ENCODE results near the gene CYP19A1.
"Not testable (repeated sequence)": the region's sequence is repeated elsewhere in the genome, so short reads cannot be mapped to it uniquely, and the experiment has no call there.

CYP19A1 gene

DNA sequence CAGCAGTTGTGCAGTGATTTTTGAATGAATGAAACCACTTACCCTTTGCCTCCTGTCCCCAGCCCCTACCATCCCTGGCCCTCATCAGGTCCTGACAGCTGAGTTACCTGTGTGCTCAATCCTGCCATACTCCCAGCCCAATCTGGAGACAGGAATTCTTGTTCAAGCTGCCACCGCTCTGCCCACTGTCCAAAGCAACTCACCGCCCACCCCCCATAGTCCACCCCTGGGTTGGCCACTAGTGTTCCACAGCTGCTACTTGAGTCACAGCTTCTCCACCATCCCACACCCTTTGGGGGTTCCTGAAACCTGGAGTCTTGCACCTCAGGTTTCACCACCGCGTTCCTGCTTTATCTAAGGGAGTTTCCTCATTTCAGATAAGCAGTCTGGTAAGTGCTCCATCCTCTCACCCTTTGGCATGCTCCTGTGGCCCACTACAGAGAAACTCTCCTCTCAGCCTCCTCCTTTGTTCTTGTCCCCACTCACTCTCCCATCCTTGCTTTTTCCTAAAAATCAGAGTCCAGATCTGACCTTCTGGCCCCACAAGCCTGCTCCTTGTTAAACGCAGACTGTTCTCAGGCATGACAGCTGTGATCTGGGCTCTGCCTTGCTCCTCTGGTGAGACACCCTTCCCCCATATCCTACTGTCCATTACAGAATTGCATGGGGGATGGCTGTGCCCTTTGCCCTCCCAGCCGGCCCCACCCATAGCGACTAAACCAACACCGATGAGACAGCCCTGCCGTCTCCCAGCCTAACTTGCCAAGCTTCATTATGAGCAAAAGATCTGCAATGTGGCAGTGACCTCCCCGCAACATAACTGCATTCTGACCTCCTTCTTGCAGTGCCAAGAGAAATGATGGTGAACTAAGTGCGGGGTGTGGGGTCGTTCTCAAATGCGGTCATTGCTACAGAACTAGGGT is 50.0 kb downstream of the CYP19A1 start:
- DNase-seq = no peak

DNA sequence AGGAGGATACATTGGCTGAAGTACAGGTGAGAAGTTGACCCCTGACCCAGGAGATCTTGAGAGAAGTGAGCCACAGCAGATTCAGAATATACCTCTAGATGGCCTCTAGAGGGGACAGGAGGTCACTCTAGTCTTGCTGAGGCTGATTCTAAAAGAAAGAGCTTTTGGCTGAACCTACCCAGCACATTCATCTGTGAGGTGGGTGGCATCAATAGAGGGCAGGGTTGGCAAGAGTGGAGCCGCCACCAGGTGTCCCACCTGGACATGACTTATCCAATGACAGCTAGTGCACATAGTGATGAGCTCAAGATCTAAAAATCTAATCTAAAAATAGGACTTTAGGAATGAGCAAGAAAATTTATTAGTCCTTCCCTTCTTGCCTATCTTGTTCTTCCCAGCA is 51.6 kb downstream of the CYP19A1 start:
- DNase-seq = peak; percentile 22

DNA sequence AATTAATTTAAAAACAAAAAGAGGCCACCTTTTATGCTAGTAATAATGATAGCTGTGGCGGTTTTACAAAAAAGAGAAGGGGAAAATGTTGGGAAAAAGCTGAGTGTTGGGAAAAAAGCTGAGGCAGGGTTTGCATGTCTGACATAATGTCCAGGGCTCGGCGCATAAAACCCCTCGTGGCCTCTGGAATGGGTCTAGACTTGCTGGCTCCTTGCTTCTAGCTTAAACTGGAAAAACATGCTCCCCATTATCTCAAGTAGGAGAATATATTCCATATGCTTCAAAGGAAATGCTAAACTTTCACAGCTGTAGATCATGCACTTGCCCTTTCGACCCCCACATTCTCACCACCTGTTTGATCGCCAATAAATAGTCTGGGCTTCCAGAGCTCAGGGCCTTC is 53.0 kb downstream of the CYP19A1 start:
- DNase-seq = no peak

DNA sequence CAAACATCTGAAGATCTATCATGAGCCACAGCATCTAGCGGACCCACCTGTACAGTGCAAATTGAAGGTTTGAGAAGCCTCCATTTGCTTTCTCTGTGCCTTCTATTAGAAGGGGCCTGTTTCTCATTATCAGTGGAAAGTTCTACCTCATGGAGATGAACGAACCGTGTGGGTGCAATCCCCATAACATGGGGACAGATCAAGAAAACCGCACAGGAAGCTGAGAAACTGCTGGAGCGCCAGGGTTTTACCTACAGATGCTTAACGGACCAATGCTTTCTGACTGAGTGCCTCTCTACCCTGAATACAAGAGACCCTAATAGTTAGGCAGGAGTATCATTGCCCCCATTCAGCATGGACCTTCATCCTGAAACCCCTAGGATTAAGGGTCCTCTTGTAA is 53.5 kb downstream of the CYP19A1 start:
- DNase-seq = no peak

DNA sequence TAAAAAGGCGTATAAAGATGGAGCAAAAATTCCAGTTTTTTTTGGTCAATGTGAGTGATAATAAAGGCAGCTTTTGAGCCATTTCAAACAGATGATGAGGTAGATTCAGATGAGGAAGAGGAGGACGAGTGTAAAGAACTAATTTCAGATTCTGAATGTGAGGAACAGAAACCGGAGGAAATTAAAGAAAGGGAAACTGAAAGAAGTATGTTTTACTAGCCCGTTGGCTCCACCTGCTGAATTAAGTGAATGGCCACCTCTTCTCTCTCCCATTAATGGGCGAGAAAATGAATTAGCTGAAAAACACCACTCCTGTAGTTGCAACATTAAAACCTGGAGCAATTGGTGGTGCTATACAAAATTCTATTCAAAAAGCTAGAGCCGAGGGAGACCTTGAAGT is 55.4 kb downstream of the CYP19A1 start:
- peak; percentile 72 for DNase-seq

DNA sequence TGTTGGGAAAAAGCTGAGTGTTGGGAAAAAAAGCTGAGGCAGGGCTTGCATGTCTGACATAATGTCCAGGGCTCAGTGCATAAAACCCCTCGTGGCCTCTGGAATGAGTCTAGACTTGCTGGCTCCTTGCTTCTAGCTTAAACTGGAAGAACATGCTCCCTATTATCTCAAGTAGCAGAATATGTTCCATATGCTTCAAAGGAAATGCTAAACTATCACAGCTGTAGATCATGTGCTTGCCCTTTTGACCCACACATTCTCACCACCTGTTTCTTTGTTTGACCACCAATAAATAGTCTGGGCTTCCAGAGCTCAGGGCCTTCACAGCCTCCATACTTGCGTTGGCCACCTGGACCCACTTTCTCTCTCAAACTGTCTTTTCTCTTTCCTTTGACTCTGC is 56.2 kb downstream of the CYP19A1 start:
- not testable (repeated sequence) for DNase-seq

DNA sequence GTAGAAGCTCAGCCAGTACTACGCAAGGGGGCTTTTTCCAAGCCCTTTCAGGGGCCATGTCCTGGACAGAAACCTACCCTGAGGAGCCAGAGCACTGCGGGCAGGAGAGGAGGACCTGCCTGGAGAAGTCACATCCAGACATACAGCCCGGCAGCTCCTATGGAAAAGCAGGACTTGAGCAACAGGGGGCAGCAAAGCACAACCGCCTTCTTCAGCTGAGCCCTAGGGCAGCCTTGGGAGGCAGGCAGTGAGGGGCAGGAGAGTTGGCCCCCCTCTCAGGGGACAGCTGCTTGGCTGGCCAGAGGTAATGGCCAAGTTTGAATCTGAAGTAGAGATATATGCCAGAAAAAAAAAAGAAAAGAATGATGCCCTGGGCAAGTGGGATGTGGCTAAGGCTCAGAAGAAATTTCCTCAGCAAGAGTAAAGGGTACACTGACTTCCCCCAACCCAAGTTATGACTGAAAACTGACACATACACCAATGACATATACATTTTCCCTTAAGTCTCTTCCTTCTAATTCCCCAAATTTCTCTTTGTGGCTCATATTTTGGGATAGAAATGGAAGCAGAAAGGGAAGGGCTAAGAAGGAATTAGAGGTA is 56.9 kb downstream of the CYP19A1 start:
- peak; percentile 60 for DNase-seq

DNA sequence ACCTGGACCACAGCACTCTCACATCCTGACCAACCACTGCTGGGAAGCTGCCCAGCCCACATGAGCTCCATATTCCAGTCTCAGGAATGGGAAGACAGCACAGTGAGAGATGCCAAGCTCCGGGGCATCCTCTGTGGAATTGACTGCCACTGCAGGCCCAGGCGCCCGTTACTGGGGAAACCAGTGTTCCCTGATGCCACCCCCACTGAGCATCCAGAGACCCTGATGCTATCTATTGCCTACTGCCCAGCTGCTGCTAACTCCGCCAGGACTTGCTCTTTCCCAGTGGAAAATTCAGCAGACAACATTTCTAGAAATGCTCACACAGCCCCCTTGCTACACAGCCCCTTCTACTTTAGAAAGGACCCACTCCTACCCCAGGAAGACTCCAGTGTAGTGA is 57.6 kb downstream of the CYP19A1 start:
- no peak for DNase-seq

DNA sequence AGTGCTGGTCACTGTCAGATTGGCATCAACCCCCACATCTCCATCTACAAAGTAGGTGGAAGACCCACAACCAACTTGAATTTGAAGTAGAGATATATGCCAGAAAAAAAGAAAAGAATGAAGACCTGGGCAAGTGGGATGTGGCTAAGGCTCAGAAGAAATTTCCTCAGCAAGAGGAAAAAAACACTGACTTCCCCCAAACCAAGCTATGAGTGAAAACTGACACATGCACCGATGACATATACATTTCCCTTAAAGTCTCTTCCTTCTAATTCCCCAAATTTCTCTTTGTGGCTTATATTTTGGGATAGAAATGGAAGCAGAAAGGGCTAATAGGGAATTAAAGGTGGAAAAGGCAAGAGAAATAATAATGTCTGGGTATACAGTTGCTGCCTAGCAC is 59.0 kb downstream of the CYP19A1 start:
- DNase-seq = no peak

DNA sequence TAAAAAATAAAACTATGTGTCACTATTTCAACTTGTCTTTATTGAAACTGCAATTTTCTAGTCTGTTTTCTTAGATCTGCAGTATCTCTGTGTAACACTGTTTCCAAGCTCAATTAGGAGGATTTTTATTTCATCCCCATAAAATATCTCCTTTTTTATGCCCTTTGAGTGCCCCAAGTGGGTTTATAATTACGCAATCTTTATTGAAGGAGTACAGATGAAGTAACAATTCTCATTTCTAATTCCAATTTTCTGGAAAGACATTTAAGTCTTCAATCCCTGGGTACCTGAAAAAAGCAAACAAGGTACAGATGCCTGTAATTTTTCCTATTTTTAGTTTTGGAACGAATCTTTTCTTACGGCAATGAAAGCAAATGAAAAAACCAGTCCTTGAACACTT is 61.3 kb downstream of the CYP19A1 start:
- DNase-seq = no peak

DNA sequence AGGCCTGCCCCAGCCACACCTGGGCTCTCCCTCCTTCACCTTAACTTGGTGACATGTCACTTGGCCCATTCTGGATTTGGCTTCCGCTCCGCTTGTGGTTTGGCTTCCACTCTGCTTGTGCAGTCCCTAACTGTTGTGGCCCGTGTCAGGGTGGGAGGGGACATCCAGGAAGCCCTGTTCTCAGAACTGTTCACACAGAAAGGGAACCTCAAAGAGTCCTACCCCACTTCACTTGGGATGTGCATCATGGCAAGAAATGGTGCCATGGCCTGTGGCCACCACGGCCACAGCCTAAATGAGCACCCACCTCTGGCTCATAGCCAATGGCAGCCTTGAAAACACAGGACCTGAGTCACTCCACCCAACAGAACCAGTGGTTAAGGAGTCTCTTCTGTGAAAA is 63.4 kb downstream of the CYP19A1 start:
- DNase-seq = no peak

DNA sequence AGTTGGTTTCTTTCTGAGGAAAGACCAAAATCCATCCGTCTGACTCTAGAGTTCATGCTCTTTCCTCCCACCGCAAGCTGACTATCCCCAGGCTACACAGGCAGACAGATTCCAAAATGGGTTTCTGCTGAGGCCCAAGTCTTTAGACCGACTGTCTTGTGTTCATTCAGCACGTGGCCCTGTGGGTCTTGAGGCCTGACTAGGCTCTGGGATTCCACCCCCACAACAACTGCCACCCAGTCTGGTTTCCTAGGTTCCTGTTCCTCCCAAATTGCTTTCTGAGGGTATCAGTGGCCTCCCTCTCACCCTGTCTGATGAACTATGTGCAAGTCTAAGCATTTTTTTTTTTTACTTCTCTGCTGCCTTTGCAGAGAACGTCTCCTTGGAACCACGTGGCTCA is 67.7 kb downstream of the CYP19A1 start:
- peak; percentile 83 for DNase-seq

DNA sequence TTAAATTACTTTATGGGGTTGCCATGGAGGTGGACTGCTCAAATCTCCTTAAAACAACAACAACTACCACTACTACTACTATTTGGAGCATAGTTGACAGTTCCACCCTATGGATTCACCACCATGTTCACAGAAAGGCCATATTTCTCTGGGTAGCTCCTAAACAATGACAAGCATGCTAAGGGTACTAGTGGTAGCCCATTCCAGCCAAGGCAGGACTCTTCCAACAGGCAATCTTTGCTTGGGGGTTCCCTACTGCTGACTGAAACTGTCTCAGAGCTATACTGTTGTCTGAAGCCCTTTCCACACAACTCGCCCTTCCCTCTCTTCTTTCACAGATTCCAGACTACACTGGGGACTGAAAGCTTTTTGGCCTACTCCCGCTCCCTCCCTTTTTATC is 68.9 kb downstream of the CYP19A1 start:
- no peak for DNase-seq

DNA sequence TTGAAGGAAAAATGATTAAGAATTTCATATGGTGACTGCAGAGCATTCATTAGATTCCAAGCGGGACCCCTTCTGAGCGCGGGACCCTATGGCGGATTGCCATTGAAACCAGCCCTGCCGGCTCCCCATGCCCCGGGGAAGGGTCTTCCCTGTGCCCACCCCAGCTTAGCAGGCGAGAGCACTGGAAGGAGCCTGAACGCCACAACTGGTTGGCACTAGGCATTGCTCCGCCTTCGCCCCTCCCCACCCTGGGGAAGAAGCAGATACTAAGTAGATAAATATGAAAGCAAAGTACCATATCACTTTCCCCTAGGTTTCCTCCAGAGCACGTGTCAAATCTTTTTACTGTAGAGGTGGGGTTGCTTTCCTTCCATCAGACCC is 70.7 kb downstream of the CYP19A1 start:
- no peak for DNase-seq

DNA sequence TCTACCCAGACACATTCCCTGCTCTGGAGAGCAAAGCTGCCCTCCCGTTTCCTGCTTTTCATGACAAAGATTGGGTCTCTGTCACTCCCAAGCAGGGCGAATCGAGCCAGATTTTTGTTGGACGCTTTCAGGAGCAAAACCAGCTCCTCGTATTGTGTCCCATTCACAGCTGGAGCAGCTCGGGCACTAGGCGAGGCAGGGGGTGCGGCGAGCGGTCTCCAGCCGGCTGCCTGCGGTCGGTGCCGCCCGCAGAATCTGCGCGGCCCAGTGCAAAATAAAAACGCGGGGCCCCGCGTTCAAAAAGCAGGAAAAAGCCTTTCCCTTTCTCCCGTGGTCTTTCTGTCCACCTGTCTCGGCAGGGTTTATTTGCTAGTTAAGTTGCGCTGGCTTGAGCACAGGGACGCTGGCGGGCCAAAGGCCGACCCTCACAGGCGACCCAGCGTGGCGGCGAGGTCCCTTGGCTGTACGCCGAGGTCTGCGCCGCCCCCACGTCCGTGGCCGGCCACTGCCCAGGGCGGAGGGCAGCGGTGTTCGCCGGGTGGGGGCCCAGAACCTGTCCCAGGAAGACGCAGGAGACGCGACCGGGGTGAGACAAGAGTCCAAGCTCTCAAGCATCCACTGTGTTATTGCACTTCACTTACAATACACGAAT is 71.2 kb downstream of the CYP19A1 start:
- no peak for DNase-seq

DNA sequence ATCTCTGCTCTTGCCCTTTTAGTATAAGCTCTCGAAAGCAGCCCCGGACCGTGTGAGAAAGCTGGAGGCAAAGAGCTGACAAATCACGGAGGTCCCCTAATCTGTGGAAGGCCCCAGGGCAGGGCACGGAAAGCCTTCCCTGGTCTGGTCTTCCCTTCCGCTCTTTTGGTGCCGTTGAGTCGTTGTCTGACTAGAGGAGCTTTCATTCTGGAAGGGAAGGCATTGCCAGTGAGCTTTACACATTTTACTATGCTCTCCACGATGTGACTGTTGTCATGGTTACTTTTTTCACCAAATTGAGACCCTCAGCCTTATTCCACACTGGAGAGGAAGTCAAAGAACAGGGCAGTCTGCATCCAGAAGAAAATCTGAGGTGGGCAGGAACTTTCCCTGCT is 71.7 kb downstream of the CYP19A1 start:
- DNase-seq = no peak

DNA sequence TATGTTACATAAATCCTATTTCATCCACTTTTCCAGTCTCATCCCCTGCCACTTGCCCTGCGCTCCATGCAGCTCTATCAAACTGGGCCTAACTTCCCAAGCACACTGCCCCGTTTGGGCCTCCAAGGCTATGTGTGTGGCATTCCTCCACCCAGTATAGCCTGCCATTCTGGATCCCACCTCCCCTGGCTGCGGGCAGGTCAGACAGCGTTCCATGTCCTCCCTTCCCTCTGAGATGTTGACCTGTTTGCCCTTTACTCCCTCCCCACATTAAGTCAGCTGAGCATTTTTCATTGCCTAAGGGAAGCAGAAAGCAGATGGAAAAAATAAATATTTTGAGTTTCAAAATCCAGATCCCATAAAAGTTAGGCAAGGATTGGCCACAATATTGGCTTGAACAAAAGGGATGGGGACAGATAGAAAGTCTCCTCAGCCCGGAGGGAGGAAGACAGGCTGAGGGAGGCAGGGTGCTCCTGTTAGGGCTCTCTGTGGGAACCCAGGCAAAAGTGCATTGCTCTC is 73.3 kb downstream of the CYP19A1 start:
- DNase-seq = no peak

DNA sequence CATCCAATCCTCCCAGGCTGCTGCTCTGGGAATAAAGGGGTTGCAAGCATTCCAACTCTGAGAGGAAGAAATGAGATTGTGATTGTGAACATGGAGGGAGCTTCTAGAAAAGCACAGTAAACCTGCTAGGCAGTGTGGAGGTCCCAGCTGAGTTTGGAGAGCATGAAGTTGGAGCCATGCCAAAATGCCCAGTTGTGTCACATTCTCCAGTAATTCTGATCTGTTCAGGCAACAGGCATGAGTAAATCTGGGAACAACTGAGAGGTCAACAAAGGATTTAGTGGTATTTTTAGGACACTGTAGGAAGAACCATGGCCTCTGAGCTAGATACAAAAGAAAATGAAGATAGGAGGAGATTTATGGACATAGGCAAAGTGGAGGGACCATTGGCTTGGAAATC is 74.7 kb downstream of the CYP19A1 start:
- no peak for DNase-seq

DNA sequence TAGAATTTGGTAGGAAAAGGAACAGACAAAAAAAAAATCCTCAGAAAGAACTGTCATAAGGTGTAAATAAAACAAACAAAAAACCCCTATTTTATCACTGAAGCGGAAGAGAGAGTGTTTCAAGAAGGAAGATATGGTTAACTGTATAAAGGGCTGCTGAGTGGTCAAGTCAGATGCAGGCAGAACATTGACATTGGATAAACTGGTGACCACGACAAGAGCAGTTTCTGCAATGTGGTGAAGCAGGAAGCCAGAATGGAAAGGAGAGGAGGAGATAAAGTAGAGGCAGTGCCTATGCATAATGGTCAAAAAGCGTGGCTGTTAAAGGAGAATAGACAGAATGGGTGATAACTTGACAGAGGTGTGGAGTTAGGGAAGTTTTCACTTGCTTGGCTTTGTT is 75.3 kb downstream of the CYP19A1 start:
- peak; percentile 68 for DNase-seq

DNA sequence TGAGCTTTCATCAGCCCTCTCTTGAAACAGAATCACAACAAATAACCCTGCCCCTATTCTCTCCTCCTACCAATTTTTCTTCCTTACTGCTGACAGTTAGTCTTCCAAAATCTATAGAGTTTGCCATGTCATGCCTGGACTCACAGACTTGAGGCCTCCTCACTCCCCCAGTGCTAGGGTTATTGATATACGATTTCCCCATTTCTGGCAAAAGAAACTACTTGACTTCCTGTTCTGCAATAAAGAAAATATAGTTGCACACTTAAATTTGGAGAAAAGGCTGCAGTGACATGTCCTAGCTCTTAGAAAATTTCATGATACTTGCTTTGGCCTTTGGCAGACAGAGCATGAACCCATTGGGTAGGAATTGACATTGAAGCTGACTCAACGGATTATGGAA is 75.9 kb downstream of the CYP19A1 start:
- peak; percentile 80 for DNase-seq

DNA sequence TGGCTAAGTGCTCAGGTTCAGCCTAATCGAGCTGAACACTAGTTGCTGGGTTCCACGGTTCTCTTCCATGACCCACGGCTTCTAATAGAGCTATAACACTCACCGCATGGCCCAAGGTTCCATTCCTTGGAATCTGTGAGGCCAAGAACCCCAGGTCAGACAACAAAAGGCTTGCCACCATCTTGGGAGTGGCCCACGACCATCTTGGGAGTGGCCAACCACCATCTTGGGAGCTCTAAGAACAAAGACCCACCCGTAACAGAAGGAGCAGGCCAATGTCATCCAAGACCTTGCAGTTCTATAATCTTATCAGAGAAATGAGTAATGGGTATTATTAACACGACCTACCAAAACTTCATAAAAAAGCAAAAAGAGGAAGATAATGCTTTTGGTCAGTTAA is 77.3 kb downstream of the CYP19A1 start:
- DNase-seq = not testable (repeated sequence)

DNA sequence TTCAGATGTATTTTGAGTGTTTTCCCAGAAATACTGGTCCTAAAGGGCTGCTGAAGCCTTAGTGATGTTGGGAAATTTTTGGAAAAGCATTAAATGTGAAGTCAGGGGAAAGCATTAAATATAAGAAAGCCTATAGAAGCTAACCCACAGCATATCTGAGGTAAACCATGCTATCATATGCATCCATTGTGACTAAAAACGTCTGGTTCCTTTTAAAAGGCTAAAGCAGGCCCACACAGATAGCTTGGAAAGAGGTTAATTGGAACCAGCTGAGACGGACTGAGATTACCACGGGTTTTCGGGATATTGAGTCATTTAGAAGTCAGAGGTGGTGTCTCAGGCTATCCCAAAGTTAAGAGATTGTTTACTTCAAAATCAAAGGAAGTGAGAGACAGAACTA is 78.2 kb downstream of the CYP19A1 start:
- no peak for DNase-seq

DNA sequence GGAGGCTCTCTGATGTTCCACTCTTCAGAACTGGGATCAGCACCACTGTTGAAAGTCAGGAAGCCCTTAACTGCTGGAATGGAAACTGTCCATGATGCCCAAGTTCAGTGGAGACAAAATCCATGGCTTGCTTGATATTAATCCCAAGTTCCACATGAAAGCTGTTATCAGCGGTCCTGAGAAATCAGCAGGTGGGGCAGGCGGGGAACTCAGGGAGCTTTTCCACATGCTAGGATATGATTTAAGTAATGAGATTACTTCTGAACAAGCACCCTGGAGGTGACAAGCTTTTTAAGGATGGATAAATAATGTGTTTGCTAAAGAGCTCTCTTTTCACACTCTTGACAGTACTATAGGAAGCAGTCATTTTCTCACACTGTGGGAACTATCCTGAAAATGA is 82.9 kb downstream of the CYP19A1 start:
- DNase-seq = no peak

DNA sequence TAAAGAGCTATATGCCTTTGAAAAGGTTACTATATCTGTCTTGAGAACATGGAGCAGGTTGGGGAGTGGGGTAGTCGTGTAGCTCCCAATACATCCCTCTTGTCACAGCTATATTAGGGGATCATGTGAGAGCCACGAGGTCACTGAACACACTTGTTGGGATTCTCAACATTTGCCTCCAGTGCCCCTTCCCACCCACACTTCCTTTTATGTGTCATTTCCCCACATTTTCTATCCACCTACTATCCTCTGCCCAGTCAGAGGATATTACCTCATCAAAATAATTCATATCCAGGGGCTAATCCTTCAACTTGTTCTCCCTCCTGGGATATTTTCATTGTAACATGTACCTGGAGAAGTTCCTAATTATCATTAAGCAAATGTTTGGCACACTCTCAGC is 85.0 kb downstream of the CYP19A1 start:
- no peak for DNase-seq
